NB4 (cell line): Measurements from ENCODE around the gene ANKS1A.

ENCODE experiments used
- CTCF ChIP-seq: IDR thresholded peaks from one replicate; pipeline ENCODE4 v1.5.1; 2012; ENCODE audit warnings: low read depth, low read length
- MAX ChIP-seq: IDR thresholded peaks from 2 replicates; pipeline ENCODE4 v1.6.1; 2011; ENCODE audit warnings: low read depth, low read length
- MYC ChIP-seq: IDR thresholded peaks from 2 replicates; pipeline ENCODE4 v1.6.1; 2011; ENCODE audit warnings: low read depth, low read length
- POLR2A ChIP-seq: IDR thresholded peaks from 2 replicates; pipeline ENCODE4 v1.6.1; 2011; ENCODE audit warnings: mild to moderate bottlenecking; ENCODE audit not compliant: insufficient read length; ENCODE audit errors: extremely low read depth

GRCh38 chr6:34955442-34955841 is 66.4 kb downstream of the ANKS1A start:
- TF ChIP-seq CTCF (no peak), MYC (no peak), POLR2A (no peak), MAX (no peak)
